Measurements from ENCODE around the gene MKNK2.

MKNK2 gene

GRCh38 chr19:2033115-2033824, 17.8 kb downstream of the MKNK2 start:
- DNase-seq (ENCODE audit: low read depth in 2 of 3, low spot score in 1 of 3) = no peak

- peak in 1 of 3 donors; percentile 35 for DNase-seq (ENCODE audit: low read depth in 2 of 3, low spot score in 1 of 3)
Observed at GRCh38 chr19:2032296-2032941, 18.6 kb downstream of the MKNK2 start.

- DNase-seq (ENCODE audit: low read depth in 2 of 3, low spot score in 1 of 3) = no peak
Observed at GRCh38 chr19:2027361-2027760, 23.7 kb downstream of the MKNK2 start.

- DNase-seq (ENCODE audit: low read depth in 2 of 3, low spot score in 1 of 3) = no peak
Observed at GRCh38 chr19:2026770-2027169, 24.3 kb downstream of the MKNK2 start.

GRCh38 chr19:2022289-2022688, 28.8 kb downstream of the MKNK2 start:
- DNase-seq (ENCODE audit: low read depth in 2 of 3, low spot score in 1 of 3) = no peak

GRCh38 chr19:2021453-2022140, 29.4 kb downstream of the MKNK2 start:
- DNase-seq (ENCODE audit: low read depth in 2 of 3, low spot score in 1 of 3) = no peak

GRCh38 chr19:2018752-2019151, 32.3 kb downstream of the MKNK2 start:
- DNase-seq (ENCODE audit: low read depth in 2 of 3, low spot score in 1 of 3) = no peak

- DNase-seq (ENCODE audit: low read depth in 2 of 3, low spot score in 1 of 3) = peak in 2 of 3 donors; percentile 42 to 57
Observed at GRCh38 chr19:2016041-2016807, 34.8 kb downstream of the MKNK2 start.

GRCh38 chr19:2015608-2015950, 35.5 kb downstream of the MKNK2 start, which contains the start of gene BTBD2:
BTBD2 (minus strand) TSS chr19:2015714; CDS start chr19:2015703, 11 bp downstream.
- peak in 2 of 3 donors; percentile 34 to 48 for DNase-seq (ENCODE audit: low read depth in 2 of 3, low spot score in 1 of 3)

- no peak for DNase-seq (ENCODE audit: low read depth in 2 of 3, low spot score in 1 of 3)
Observed at GRCh38 chr19:2014731-2015607, 36.1 kb downstream of the MKNK2 start.

- no peak for DNase-seq (ENCODE audit: low read depth in 2 of 3, low spot score in 1 of 3)
Observed at GRCh38 chr19:2014131-2014571, 36.9 kb downstream of the MKNK2 start.

- no peak for DNase-seq (ENCODE audit: low read depth in 2 of 3, low spot score in 1 of 3)
Observed at GRCh38 chr19:2013683-2013961, 37.4 kb downstream of the MKNK2 start.

- no peak for DNase-seq (ENCODE audit: low read depth in 2 of 3, low spot score in 1 of 3)
Observed at GRCh38 chr19:2012941-2013682, 37.9 kb downstream of the MKNK2 start.

- DNase-seq (ENCODE audit: low read depth in 2 of 3, low spot score in 1 of 3) = no peak
Observed at GRCh38 chr19:2011169-2011568, 39.9 kb downstream of the MKNK2 start.

GRCh38 chr19:2010135-2010668, 40.8 kb downstream of the MKNK2 start:
- no peak for DNase-seq (ENCODE audit: low read depth in 2 of 3, low spot score in 1 of 3)

- no peak for DNase-seq (ENCODE audit: low read depth in 2 of 3, low spot score in 1 of 3)
Observed at GRCh38 chr19:2003874-2004273, 47.2 kb downstream of the MKNK2 start.

GRCh38 chr19:1999856-2000515, 51.1 kb downstream of the MKNK2 start:
- no peak for DNase-seq (ENCODE audit: low read depth in 2 of 3, low spot score in 1 of 3)

GRCh38 chr19:1998712-1999708, 52.0 kb downstream of the MKNK2 start:
- DNase-seq (ENCODE audit: low read depth in 2 of 3, low spot score in 1 of 3) = no peak

Measured in stimulated activated CD4-positive, alpha-beta T cell treated with anti-CD3 and anti-CD28 coated beads, Interleukin-12 subunit alpha, Interleukin-12 subunit beta, amount 100 ng/mL, for 48 hours (primary cell).